GM10847 (cell line): ENCODE data around the gene ZNF511.

Experiments used
- POLR2A ChIP-seq: IDR thresholded peaks from 2 replicates; pipeline ENCODE4 v1.6.1; 2011; ENCODE audit not compliant: insufficient read length; ENCODE audit errors: extremely low read depth

Gene ZNF511

DNA sequence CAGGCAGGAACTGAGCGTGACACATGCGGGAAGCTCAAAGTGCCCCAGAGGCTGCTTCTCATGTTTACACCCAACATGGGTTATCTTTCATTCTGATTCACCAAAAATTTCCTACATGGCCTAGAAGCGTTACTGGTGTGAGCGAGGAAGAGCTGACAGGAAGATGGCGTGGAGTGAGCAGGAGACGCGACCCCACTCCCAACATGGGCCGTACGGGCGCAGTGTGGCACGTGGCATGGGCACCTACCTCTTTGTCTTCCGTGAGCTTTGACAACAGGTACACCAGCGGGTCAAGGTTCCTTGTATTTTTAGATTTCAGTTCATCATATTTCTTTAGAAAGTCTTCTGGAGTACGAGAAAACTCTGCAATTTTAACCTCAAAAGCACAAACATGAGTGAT, 9.0 kb upstream of the ZNF511 start:
- TF ChIP-seq POLR2A, result no peak

DNA sequence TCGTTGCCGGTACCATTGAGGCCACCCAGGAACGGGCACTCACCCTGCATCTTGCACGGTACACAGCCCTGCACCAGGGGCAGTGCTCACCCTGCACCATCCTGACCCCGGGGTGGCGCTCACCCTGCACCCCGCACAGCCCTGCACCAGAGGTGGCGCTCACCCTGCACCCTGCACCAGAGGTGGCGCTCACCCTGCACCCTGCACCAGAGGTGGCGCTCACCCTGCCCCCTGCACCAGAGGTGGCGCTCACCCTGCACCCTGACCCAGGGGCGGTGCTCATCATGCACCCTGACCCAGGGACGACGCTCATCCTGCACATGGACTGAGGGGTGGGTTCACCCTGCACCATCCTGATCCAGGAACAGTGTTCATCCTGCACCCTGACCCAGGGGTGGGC, 6.5 kb upstream of the ZNF511 start:
- no peak for TF ChIP-seq POLR2A

DNA sequence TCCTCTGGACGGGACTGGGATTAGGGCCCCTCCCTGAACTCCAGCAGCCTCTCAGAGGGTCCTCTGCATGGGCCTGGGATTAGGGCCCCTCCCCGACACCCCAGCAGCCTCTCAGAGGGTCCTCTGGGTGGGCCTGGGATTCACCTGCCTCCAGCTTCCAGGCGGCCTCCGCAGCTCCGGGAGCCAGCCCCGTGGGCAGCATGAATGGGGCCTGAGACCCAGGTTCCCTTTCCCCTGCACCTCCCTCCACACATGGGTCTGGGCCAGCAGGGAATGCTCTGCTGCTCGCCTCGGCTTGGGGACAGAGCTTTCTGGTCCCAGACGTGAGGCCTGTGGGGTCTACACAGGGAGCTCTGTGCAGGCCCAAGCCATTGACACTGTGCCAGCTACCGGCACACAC, 5.5 kb upstream of the ZNF511 start:
- TF ChIP-seq POLR2A, result no peak

DNA sequence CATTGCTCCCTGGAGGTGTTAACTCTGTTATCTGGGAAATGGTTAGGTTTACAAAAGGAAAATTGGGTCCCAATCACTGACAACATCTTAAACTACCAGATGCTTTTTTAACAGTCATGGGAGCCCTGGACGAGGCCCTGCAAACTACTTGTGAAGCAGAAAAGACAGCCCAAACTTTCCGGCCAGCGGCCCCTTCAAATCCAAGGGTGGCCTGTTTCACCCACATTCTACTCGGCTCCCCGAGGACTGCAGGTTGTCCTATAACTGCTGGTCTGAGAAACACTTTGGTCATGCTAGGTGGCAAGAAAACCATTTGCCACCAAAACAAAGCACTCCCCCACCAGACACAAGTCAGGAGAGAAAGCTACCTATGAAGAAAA, 2.6 kb upstream of the ZNF511 start:
- no peak for TF ChIP-seq POLR2A

DNA sequence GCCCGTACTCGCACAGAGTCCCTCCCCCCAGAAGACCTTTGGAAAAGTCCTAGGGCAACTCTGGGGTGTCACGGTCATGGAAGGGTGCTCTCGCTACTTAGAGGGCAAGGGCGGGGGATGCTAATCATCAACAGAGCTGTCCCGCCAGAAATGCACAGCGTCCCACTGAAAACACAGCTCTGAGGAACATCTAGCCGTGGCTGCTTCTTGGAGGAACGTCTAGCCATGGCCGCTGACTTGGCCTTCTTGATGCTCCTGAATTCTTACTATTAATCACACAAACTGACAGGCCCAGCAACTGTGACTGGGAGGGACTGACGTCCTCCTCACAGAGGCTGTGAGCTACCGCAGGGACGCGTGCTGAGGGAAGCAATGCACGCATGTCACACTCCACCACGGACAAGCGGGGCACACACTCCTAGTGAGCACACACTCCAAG, 1.8 kb upstream of the ZNF511 start:
- TF ChIP-seq POLR2A, result no peak

DNA sequence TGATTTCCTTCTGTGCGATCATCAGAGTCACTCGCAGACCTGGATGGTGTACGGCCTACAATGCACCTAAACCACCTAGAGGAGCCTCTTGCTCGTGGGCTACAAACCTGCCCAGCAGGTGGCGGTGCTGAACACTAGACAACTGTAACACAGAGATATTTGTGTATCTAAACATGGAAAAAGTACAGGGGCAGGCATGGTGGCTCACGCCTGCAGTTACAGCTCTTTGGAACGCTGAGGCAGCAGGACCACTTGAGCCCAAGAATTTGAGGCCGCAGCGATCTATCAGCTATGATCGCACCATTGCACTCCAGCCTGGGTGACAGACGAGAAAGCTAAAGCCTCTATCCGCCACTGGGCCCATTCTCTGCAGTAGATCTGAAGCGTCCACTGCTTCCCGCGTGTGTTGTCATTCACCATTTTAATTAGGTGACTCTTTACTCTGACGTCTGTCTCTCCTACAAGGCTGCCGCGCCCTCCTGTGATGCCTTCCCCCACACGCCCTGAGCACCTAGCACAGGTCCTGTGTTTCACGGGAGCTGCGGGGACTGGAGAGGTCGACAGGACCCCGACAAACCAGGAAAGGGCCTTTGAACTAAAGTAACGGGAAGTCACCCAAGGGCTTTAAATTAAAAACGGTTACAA, 816 bp upstream of the ZNF511 start:
- TF ChIP-seq POLR2A, result no peak

DNA sequence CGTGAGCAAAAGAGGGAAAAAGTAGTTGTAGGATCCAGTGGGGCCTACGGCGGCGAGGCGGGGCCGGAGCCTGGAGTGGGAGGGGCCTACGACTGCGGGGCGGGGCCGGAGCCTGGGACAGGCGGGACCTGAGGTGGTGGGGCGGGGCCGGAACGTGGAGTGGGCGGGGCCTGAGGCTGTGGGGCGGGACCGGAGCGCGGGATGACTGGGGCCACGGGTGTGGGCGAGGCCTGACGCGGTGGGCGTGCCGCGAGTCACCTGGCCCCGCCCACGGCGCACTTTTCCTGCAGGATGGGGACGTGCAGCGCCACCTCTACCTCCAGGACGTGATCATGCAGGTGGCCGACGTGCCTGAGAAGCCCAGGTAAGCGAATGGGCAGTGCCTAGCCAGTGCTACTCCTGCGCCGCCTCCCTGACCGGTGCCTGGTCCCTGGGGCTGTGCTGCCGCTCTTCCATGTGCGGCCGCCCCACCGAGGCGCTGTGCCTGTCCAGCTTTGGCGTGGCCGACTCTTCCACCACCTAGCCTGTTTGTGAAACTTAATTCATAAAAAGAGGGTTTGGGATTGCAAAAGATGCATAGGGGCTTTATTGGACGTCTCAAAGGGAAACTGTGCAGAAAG, 496 bp downstream of the ZNF511 start:
- no peak for TF ChIP-seq POLR2A

DNA sequence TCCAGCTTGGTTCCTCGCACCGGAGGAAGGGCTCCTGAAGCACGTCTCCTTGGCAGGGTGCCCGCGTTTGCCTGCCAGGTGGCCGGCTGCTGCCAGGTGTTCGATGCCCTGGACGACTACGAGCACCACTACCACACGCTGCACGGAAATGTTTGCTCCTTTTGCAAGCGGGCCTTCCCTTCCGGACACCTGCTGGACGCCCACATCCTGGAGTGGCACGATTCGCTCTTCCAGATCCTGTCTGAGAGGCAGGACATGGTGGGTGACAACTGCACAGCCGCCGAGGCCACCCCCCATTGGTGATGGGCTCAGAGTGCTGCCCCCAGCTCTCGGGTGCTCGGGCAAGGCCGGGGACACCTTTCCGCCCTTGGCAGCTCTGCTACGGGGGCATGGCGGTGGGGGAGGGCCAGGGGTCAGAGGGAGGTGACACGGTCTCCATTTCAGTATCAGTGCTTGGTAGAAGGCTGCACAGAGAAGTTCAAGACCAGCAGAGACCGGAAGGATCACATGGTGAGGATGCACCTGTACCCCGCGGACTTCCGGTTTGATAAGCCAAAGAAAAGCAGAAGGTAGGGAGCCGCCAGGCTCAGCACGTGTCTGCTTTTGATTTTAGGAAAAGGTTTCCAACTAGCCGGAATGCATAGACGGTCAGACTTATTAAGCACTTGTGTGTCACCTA, 1.1 kb downstream of the ZNF511 start:
- no peak for TF ChIP-seq POLR2A

DNA sequence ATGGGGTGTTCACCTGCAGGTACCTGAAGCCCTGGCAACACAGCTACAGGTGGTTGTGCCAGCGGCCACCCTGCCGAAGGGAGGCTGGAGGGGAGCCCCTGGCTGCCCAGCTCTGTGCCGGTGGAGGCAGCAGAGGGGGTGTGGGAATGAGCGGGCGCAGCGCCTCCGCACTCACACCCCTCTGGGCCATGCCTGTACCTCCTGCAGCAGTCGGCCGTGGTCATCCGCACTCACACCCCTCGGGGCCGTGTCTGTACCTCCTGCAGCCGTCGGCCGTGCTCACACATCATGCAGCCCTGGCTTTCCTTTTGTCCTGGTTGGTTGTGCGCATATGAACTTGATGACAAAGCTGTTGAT, 1.7 kb downstream of the ZNF511 start:
- no peak for TF ChIP-seq POLR2A

DNA sequence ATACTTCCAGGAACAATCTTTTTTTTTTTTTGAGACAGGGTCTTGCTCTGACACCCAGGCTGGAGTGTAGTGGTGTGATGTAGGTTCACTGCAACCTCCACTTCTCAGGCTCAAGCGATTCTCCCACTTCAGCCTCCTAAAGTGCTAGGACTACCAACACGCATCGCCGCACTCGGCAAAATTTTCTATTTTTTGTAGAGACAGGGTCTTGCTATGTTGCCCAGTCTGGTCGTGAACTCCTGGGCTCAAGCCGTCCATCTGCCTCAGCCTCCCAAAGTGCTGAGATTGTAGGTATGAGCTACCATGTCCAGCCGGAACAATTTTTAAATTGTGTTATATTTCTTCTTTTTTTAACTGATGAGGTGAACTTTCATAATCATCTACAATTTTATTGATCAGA, 2.1 kb downstream of the ZNF511 start:
- TF ChIP-seq POLR2A, result no peak

DNA sequence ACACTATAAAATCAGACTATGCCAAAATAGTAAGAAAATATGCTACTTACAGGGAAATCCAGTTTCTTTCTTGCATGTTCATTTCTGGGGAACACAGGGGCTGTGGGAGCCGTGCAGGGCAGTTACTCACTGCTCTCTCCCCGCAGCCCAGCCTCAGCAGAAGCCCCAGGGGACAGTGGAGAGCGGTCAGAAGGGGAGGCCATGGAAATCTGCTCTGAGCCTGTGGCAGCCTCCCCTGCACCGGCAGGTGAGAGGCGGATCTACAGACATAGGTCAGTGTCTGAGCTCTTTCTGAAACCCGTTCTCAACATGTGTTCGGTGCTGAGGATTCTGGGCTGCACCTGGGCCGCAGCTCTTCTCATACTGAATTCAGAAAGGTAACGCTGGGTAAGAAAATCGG, 2.9 kb downstream of the ZNF511 start:
- TF ChIP-seq POLR2A, result no peak

DNA sequence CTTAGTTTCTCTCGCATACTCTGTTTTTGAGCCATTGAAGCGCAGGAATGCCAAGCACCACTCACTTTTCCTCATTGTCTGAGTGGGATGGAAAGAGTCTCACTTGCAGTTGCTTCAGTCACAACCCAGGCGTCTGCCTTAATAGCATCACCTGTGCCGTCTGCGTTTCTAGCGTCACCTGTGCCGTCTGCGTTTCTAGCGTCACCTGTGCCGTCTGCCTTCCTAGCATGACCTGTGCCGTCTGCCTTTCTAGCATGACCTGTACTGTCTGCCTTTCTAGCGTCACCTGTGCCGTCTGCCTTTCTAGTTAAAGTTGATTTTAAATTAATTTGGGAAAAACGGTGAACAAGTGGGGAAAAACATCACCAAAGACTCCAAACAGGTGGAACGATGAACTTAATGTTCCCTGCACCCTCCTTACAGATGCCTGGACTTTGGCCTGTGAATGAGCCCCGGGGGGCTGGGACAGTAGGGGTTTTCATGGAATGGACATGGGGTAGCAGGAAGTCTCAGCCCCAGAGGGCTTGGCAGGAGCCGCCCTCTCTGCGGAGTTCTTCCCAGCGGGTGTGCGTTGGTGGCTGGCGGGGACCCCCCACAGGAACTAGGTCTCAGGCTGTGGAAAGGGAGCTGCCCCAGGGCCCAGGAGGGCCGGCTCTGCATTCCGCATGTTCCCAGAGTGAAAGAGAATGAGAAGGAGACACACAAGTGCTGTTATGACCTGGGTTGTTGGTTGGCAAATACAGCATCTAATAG, 3.5 kb downstream of the ZNF511 start:
- no peak for TF ChIP-seq POLR2A

DNA sequence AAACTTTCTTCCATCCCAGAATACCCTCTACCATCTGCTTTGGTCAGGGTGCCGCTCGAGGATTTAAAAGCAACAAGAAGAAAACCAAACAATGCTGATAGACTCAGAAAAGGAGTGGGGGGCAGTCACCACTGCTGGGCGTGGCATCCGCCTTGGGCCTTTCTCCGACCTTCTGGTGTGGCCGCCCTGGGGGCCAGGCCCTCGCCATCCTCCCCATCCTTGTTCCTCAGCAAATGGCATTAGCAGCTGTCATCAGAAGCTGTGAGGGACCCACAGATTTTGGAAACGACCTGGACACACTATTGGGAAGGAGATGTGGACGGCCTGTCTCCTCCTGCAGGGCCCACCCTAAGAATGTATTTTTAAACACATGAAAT, 4.0 kb downstream of the ZNF511 start:
- TF ChIP-seq POLR2A, result no peak

DNA sequence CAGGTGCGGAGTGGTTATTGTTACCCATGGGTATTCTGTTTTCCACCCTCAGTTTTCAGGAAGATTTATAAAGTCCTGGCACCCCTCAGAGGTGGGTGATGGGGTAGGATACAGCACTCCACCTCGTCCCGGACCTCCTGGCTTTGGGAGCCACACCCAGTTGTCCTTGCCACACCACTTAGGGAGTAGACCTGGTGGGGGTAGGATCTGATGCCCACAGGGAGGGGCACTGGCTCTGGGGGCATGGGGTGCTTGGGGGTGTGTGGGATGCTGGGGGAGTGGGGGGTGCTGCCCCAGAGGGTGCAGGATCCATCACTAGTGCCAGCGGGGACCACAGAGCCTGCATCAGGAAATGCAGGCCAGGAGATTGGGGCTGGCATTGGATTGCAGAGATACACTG, 4.5 kb downstream of the ZNF511 start:
- no peak for TF ChIP-seq POLR2A

DNA sequence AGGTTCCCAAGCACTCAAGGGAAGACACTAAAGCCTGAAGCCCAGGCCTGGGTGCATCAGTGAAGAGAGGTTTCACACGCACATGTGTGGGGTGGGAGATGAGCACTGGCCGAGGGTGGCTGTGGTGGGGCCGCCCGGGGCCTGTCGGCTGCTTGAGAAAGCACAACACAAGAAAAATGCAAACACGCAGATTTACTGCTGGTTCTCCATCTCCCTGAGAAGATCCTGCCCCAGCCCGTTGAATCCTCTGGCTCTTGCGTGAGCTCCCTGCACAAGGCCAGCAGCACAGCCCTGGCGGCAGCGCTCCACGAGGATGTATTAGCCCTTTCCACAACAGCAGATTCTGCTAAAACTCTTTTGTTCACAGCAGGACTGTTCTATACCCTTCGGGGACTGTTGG, 6.2 kb downstream of the ZNF511 start:
- TF ChIP-seq POLR2A, result no peak

DNA sequence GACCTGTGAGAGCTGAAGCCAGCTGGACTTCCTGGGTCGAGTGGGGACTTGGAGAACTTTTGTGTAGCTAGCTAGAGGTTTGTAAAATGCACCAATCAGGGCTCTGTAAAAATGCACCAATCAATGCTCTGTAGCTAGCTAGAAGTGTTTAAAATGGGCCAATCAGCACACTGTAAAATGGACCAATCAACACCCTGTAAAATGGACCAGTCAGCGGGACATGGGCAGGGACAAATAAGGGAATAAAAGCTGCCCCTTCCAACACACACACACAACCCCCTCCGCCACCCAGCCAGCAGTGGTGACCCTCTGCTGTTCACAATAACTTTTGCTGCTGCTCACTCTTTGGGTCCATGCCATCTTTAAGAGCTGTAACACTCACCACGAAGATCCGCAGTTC, 7.1 kb downstream of the ZNF511 start:
- no peak for TF ChIP-seq POLR2A
